Measurements from ENCODE around the gene ATP6V0C. TPM values are rescaled to one million over a fixed set of nuclear protein-coding genes. Genes with fewer than 3 reads are reported as not detected.
A peak's percentile ranks its signal among the peaks of the same experiment; 100 is the strongest.
"Not testable (repeated sequence)": the region's sequence is repeated elsewhere in the genome, so short reads cannot be mapped to it uniquely, and the experiment has no call there.

The ATP6V0C gene
- total RNA-seq, 2 donors from 2014 or later: 94.2 to 94.8 TPM

DNA sequence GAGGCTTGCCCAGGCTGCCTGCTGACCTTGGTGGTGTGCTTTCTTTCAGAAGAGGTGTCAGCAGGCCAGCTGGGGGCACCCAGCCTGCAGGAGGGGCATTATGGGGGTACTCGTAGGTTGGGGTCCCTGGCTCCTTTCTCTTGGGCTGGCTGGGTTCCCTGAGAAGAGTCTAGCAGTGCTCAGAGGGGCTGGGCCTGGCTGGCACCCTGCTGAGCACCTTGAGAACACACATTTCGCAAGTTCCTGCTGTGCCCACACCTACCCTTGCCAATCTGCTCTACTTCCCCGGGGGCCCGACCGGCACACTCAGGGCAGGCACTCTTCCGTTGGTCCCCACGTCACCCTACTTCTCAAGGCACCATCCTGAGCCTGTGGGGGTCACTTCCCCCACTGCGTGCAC lies 12.4 kb downstream of the ATP6V0C start:
- DNase-seq (no peak), ATAC-seq (replicated peaks in 1 of 2) (no peak)
- no peak overlapping the region for H3K27ac Mint-ChIP-seq
- no peaks in the 10 kb centered on the region for H3K27me3 Mint-ChIP-seq (ENCODE audit: low read depth)
- no peaks in the 10 kb centered on the region for H3K9me3 Mint-ChIP-seq
- peaks cover 7% of the 10 kb centered on the region for H3K4me1 Mint-ChIP-seq (ENCODE audit: low read depth)
- no peak overlapping the region for H3K4me3 Mint-ChIP-seq
- H3K36me3 Mint-ChIP-seq (ENCODE audit: insufficient read depth in 2 of 2): peaks cover under 1 to 4% of the 10 kb centered on the region in 2 donors

DNA sequence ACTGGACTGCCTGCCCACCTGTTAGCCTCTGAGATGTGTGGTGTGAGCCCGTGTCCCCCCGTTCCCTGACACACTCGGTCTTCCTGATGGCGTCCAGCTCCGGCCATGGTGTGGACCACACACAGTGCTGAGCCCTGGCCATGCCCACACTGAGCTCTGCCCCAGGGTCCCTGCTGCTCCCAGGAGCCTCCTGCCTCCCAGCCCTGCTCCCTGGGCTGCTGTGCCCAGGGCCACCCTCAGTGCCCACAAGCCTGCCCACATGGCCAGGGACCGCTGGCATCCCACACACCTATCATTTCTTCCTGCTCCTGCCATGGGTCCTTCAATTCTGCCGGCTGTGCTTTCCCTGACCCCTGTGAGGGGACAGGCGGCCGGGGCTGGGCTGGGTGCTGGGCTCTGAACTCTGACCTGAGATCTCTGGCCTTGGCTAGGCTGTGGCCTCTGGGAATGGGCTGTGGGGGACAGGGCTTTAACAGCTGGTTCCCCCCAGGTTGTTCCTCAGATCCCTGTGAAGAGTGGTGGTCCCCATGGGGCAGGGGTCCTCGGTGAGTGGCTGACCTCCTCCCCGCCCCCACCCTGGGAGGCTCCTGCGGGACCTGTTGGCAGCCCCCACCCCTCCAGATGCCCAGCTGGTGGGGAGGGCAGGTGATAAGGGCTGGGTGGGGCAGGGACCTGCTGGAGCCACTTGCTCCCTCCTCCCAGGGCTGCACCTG lies 13.5 kb downstream of the ATP6V0C start:
- ATAC-seq (replicated peaks in 1 of 2) (no peak), DNase-seq (no peak)
- Mint-ChIP-seq H3K9me3 (no peaks in the 10 kb centered on the region), H3K4me3 (no peak overlapping the region), H3K27ac (no peak overlapping the region), H3K36me3 (ENCODE audit: insufficient read depth in 2 of 2) (peaks cover 0 to 4% of the 10 kb centered on the region in 2 donors), H3K4me1 (ENCODE audit: low read depth) (peaks cover 8% of the 10 kb centered on the region), H3K27me3 (ENCODE audit: low read depth) (no peaks in the 10 kb centered on the region)

DNA sequence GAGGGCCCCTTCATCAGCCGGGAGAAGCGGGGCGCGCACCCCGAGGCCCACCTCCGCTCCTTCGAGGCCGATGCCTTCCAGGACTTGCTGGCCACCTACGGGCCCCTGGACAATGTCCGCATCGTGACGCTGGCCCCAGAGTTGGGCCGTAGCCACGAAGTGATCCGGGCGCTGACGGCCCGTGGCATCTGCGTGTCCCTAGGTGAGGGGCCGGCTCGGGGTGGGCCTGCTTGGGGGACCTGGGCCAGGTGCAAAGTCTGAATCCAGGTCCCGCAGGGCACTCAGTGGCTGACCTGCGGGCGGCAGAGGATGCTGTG lies 14.0 kb downstream of the ATP6V0C start:
- ATAC-seq (replicated peaks in 1 of 2): no peak
- H3K4me1 Mint-ChIP-seq (ENCODE audit: low read depth): peaks cover 12% of the 10 kb centered on the region
- no peak for DNase-seq
- H3K4me3 Mint-ChIP-seq: no peak overlapping the region
- H3K27ac Mint-ChIP-seq: no peak overlapping the region
- no peaks in the 10 kb centered on the region for H3K9me3 Mint-ChIP-seq
- H3K27me3 Mint-ChIP-seq (ENCODE audit: low read depth): no peaks in the 10 kb centered on the region
- peaks cover 2 to 4% of the 10 kb centered on the region in 2 donors for H3K36me3 Mint-ChIP-seq (ENCODE audit: insufficient read depth in 2 of 2)

DNA sequence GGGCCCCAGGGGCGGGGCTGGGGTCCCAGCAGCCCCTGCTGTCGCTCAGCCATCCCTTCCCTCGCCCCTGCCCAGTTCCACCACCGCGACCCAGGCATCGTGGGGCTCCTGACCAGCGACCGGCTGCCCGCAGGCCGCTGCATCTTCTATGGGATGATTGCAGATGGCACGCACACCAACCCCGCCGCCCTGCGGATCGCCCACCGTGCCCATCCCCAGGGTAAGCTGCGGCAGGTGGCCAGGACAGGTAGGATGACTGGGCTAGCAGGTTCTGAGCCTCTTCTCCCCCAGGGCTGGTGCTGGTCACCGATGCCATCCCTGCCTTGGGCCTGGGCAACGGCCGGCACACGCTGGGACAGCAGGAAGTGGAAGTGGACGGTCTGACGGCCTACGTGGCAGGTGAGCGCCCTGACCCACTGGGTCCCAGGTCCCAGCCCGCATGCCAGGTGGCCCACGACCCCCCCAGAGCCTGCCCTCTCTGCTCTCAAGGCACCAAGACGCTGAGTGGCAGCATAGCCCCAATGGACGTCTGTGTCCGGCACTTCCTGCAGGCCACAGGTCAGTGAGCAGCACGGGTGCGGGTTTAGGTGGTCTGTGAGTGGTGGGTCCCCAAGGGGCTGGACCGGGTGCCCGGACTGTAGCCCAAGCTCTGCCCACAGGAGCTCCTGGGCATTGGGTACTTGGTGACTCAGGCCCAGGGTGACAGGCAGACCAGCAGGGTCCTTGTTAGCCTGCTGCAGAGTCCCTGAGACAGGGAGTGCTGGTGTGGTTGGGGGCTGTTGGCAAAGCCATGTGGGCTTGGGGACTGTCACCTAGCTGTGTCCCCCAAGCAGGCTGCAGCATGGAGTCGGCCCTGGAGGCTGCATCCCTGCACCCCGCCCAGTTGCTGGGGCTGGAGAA lies 14.7 kb downstream of the ATP6V0C start:
- no peak overlapping the region for H3K27ac Mint-ChIP-seq
- ATAC-seq (replicated peaks in 1 of 2) (no peak), DNase-seq (no peak)
- H3K4me1 Mint-ChIP-seq (ENCODE audit: low read depth): peaks cover 16% of the 10 kb centered on the region
- peaks cover 2 to 4% of the 10 kb centered on the region in 2 donors for H3K36me3 Mint-ChIP-seq (ENCODE audit: insufficient read depth in 2 of 2)
- no peaks in the 10 kb centered on the region for H3K27me3 Mint-ChIP-seq (ENCODE audit: low read depth)
- H3K9me3 Mint-ChIP-seq: no peaks in the 10 kb centered on the region
- no peak overlapping the region for H3K4me3 Mint-ChIP-seq

DNA sequence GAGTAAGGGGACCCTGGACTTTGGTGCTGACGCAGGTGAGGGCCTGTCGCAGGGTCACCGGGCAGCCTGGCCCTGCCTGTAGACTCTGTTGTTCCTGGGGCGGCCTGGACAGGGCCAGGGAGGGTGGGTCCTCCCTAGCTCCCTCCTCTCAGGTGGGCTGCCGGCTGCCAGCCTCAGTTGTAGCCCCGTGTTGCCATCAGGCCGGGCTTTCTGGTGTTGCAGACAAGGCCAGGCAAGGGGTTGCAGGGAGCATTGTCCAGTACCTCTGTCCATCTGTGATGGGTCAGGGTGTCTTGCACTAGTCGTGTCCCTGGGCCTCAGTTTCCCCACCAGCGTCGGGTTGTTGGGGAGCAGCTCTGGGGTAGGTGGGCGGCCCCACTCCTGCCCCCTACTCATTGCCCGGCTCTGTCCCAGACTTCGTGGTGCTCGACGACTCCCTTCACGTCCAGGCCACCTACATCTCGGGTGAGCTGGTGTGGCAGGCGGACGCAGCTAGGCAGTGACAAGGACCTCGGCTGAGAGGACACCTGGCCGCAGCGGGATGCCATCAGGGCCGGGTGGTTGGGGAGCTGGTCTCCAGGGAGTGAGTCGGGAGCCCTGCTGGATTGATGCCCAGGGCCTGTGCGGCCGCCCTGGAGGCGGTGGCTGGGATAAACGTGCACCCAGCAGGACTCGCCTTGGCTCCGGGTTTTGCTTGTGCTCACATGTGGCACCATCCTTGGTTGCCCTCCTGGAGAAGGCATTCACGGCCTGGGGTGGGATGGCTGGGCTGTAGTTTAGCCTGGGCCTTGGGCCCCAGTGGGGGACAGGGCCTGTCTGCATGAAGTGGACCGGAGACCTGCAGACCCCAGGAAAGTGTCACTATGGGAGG lies 15.5 kb downstream of the ATP6V0C start:
- Mint-ChIP-seq H3K9me3 (no peaks in the 10 kb centered on the region), H3K4me3 (no peak overlapping the region), H3K4me1 (ENCODE audit: low read depth) (peaks cover 24% of the 10 kb centered on the region), H3K27ac (no peak overlapping the region), H3K27me3 (ENCODE audit: low read depth) (no peaks in the 10 kb centered on the region), H3K36me3 (ENCODE audit: insufficient read depth in 2 of 2) (peaks cover 2 to 4% of the 10 kb centered on the region in 2 donors)
- ATAC-seq (replicated peaks in 1 of 2): no peak
- no peak for DNase-seq

DNA sequence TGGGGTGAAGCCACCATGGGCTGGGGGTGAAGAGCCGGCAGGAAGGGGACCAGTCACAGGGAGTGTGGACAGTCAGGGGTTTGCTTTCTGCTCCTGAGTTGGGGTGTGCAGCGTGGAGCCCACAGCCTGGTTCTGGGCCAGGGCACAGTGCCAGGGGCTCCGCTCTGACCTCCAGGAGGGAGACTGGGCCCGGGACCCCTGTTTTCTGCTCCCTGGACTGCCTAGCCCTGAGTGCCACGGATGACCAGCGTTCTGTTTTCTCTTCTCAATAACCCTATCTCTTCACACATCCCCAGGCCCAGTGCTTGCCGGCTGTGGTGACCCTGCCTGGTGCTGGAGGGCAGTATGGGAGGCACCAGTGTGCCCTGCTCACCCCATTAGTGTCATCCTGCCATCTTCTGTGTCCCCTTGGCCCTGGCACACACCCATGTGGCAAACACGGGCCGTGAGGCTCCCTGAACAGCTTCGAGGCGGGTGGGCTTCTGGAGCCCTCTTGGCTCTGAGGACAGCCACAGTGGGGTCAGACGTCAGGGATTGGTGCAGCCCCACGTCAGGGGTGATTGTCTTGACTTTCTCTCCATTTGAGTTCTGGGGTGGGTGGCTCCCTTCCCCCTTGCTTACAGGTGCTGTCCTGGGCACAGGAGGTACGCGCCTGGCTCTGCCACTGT lies 16.3 kb downstream of the ATP6V0C start:
- ATAC-seq (replicated peaks in 1 of 2) (no peak), DNase-seq (no peak)
- H3K36me3 Mint-ChIP-seq (ENCODE audit: insufficient read depth in 2 of 2): peaks cover 2 to 4% of the 10 kb centered on the region in 2 donors
- no peak overlapping the region for H3K27ac Mint-ChIP-seq
- H3K9me3 Mint-ChIP-seq: no peaks in the 10 kb centered on the region
- no peaks in the 10 kb centered on the region for H3K27me3 Mint-ChIP-seq (ENCODE audit: low read depth)
- peak overlapping the region; percentile 34 to 57 for H3K4me3 Mint-ChIP-seq
- H3K4me1 Mint-ChIP-seq (ENCODE audit: low read depth): peaks cover 25% of the 10 kb centered on the region

DNA sequence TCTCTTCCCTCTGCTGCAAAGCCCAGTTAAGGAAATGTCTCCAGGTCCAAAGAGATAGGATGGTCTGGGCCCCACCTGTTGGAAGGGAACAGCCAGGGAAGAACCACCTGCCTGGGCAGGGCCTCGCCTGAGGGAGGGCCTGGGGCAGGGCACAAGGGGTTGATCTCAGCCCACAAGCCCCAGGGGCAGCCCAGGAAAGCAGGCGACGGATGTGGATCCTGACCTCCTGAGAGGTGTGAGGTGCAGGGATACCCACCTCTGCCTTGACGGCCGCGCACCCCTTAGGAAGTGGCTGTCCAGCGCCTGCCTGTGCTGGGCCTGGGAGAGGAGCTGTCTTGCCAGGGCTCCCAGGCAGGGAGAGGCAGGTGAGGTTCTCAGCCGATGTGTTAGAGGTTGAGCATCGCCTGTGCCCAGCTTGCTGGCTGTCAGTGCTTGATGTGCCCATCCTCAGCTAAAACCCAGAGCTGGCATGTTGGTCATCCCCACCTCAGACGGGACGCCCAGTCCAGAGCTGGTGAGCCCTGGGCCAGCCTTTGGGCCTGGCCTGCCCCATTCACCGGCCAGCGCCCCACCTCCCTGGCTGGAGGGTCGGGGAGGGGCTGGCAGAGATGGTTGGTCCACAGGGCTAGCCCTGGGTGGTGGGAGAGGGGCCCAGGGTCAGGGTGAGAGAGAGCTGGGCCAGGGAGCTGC lies 17.0 kb downstream of the ATP6V0C start:
- H3K4me3 Mint-ChIP-seq: peak overlapping the region; percentile 94 to 100
- ATAC-seq (replicated peaks in 1 of 2) (no peak), DNase-seq (no peak)
- H3K27ac Mint-ChIP-seq: no peak overlapping the region
- peaks cover 25% of the 10 kb centered on the region for H3K4me1 Mint-ChIP-seq (ENCODE audit: low read depth)
- peaks cover 2 to 4% of the 10 kb centered on the region in 2 donors for H3K36me3 Mint-ChIP-seq (ENCODE audit: insufficient read depth in 2 of 2)
- H3K27me3 Mint-ChIP-seq (ENCODE audit: low read depth): no peaks in the 10 kb centered on the region
- no peaks in the 10 kb centered on the region for H3K9me3 Mint-ChIP-seq

DNA sequence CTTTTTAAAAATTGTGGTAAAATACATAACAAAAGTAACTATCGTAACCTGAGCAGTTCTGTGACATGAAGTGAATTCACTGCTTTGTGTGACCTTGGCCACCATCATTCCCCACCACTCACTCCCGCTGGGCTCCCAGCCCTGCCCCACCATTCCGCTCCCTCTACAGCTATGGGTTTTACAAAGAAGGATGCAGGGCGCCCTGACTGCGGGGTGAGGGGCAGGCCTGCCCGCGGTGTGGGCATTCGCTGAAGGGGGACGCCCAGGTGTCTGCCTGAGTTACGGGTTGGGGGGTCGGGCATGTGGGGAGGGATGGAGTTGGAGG lies 17.6 kb downstream of the ATP6V0C start, which contains the start of gene CEMP1:
Gene CEMP1 (minus strand): TSS at position 38 of the 325 bp plus-strand sequence. CDS start 335 bp downstream, outside the sequence.
- DNase-seq (no peak), ATAC-seq (replicated peaks in 1 of 2) (peak; percentile 1)
- H3K27ac Mint-ChIP-seq: peak within 1 kb of the TSS; percentile 95
- peaks cover 2 to 4% of the 10 kb centered on the region in 2 donors for H3K36me3 Mint-ChIP-seq (ENCODE audit: insufficient read depth in 2 of 2)
- no peaks in the 10 kb centered on the region for H3K27me3 Mint-ChIP-seq (ENCODE audit: low read depth)
- H3K4me1 Mint-ChIP-seq (ENCODE audit: low read depth): peaks cover 25% of the 10 kb centered on the region
- H3K9me3 Mint-ChIP-seq: no peaks in the 10 kb centered on the region
- peak within 1 kb of the TSS; percentile 94 to 100 for H3K4me3 Mint-ChIP-seq

DNA sequence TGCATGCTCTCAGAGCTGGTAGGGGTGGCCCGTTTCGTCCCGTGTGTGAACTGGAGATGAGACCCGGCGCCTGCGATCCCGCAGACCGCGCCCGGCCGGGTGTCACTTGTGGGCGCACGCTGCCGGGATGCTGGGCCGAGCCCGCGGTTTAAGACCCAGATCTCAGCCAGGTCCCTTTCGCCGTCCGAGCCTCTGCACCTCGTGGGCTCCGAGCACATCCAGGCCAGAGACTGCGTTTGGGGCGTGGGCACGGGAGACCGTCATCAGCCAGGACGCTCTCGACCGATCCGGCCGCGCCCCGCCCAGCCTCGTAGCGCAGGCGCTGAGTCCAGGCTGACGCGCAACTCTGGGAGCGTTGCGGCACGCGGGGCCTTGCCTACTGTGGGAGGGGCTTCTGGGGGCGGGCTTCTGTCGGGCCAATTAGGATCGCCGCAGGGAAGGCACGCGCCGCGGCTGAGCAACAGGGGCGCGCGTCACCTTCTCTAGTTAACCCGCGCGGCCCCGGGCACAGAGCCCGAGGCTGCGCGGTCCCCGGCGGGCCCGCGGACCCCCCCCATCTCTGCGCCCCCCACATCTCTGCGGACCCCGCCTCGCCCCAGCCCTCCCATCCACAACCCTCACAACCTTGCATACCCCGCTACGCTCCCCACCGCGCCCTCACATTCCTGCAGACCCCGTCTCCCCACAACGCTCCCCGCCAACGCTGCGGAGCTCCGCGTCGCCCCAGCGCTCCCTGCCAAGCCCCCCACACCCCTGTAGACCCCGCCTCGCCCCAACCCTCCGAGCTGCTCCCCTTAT lies 18.1 kb downstream of the ATP6V0C start:
- H3K4me1 Mint-ChIP-seq (ENCODE audit: low read depth): peaks cover 30% of the 10 kb centered on the region
- peak; percentile 90 to 92 for ATAC-seq (replicated peaks in 1 of 2)
- peak overlapping the region; percentile 95 for H3K27ac Mint-ChIP-seq
- H3K4me3 Mint-ChIP-seq: peak overlapping the region; percentile 94 to 100
- peaks cover 2 to 4% of the 10 kb centered on the region in 2 donors for H3K36me3 Mint-ChIP-seq (ENCODE audit: insufficient read depth in 2 of 2)
- H3K9me3 Mint-ChIP-seq: no peaks in the 10 kb centered on the region
- no peaks in the 10 kb centered on the region for H3K27me3 Mint-ChIP-seq (ENCODE audit: low read depth)
- peak; percentile 98 to 99 for DNase-seq

DNA sequence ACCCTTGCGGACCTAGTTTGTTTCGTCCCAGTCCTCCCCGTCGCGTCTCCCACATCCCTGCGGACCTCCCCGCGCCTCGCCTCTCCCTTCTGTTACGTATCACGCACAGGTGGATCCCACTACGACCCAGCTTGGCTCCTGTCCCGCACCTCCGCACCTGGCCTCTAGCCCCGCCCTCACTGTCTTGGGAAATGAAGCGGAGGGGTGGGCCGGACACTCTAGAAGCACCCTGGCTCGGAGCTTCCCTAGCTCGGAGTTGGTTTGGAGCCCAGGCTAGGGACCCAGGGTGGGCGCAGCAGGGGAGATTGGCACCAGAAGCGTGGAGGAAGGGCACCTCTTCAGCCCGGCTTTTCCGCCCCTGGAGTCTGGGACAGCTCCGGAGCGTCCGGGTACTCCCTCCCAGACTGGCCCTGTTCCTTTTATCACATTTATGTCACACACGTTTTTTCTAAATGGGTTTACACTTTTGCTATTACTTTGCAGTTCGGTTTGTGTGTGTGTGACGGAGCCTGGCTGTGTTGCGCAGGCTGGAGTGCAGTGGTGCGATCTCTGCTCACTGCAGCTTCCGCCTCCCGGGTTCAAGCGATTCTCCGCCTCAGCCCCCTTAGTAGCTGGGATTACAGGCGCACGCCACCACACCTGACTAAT lies 18.9 kb downstream of the ATP6V0C start:
- ATAC-seq (replicated peaks in 1 of 2) (peak; percentile 40 to 45), DNase-seq (peak; percentile 78 to 79)
- H3K27me3 Mint-ChIP-seq (ENCODE audit: low read depth): no peaks in the 10 kb centered on the region
- H3K36me3 Mint-ChIP-seq (ENCODE audit: insufficient read depth in 2 of 2): peaks cover 2% of the 10 kb centered on the region in 2 donors
- H3K27ac Mint-ChIP-seq: peak overlapping the region; percentile 95
- H3K9me3 Mint-ChIP-seq: no peaks in the 10 kb centered on the region
- peaks cover 36% of the 10 kb centered on the region for H3K4me1 Mint-ChIP-seq (ENCODE audit: low read depth)
- peak overlapping the region; percentile 94 to 100 for H3K4me3 Mint-ChIP-seq

DNA sequence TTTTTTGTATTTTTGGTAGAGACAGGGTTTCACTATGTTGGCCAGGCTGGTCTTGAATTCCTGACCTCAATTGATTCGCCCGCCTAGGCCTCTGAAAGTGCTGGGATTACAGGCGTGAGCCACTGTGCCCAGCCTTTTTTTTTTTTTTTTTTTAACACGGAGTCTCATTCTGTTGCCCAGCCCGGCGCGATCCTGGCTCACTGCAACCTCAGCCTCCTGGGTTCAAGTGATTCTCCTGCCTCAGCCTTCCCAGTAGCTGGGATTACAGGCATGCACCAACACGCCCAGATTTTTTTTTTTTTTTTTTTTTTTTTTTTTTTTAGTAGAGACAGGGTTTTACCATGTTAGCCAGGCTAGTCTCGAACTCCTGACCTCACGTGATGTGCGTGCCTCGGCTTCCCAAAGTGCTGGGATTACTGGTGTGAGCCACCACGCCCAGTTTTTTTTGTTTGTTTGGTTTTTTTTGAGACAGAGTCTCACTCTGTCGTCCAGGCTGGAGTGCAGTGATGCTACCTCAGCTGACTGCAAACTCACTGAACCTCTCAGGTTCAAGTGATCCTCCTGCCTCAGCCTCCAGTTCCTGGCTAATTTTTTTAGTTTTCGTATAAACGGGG lies 19.5 kb downstream of the ATP6V0C start:
- H3K27ac Mint-ChIP-seq: peak overlapping the region; percentile 95
- DNase-seq; H3K36me3 Mint-ChIP-seq (ENCODE audit: insufficient read depth in 2 of 2); H3K27me3 Mint-ChIP-seq (ENCODE audit: low read depth); ATAC-seq (replicated peaks in 1 of 2); H3K9me3 Mint-ChIP-seq: not testable (repeated sequence)
- peak overlapping the region; percentile 94 to 100 for H3K4me3 Mint-ChIP-seq
- peaks cover 36% of the 10 kb centered on the region for H3K4me1 Mint-ChIP-seq (ENCODE audit: low read depth)
